HG02588 (cell line): Measurements from ENCODE around the gene RTF2.
"Not testable (repeated sequence)": the region's sequence is repeated elsewhere in the genome, so short reads cannot be mapped to it uniquely, and the experiment has no call there.

Experiments used
- ATAC-seq: cut with Tn5 transposase; IDR thresholded peaks from one replicate; pipeline ENCODE4 v1.9.1; 2021; ENCODE audit warnings: mild to moderate bottlenecking, moderate library complexity; ENCODE audit not compliant: unreplicated experiment

The RTF2 gene

DNA sequence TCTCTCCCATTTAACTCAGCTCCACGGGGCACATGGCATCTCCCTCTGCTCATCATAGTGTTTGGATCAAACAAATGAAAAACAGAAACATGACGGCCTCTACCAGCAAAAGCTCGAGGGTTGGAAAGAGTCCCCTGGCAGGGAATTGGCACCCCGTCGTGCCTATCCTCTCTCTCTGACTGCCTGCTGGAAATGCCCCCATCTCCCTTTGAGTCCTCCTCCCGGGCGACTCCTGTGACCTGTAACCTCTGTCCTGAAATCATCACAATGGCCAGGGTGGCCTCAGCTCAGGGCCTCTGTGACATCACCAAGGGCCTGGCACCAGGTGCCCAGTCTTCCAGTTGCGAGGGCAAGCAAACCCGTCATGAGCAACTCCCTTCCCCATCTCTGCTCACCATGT lies 64.5 kb downstream of the RTF2 start, which contains the start of gene FAM209B:
Gene FAM209B (plus strand): TSS at position 301 of the 400 bp plus-strand sequence. CDS start 96 bp downstream, at position 397.
- ATAC-seq = not testable (repeated sequence)

DNA sequence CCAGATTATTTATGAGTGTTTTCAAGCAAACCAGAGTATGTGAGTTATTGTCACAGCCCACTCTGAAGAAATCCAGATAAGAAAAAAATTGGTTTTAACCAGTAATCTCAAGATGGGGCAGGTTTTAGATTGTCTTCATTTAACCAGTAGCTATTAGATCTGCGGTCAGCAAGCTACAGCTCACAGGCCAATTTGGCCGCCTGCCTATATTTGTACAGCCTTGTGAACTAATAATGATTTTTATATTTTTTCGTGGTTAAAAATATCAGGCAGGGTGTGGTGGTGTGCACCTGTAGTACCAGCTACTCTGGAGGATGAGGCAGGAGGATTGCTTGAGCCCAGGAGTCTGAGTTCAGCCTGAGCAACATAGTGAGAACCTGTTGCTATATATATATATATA lies 69.6 kb downstream of the RTF2 start:
- no peak for ATAC-seq

DNA sequence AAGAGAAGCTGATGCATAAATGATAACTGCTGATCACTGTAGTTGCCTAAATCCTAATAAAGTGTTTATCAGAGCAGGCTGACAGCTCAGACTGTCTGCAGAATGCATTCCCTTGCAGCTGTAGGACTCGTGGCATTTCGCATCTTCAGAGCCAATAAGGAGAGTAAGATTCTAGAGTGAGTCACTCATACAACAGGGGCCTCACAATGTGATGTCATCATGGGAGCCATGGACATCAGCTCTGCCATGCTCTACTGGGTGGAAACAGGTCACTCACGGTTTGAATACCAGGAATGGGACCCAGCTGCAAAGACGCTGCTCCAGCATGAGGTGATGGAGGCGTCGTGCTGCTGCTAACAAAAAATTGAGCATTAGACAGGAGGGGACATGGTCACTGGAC lies 72.0 kb downstream of the RTF2 start:
- ATAC-seq = no peak

DNA sequence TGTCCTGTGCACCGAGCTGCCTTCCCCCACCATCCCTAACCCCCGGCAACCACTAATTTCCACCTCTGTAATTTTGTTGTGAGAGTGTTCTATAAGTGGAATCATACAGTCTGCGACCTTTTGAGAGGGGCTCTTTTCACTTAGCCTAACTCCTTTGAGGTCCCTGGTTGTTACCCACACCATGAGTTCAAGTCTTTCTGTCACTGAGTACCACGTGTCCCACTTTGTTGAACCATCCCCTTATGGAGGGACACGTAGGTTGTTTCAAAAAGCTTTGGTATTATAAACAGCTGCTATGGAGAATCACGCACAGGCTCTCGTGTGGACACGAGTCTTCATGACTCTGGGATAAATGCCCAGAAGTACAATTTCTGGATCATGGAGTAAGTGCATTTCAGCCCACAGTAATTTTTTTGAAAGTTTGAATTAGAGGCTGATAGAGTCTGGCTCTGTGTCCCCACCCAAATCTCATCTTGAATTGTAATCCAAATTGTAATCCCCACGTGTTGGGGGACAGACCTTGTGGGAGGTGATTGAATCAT lies 74.1 kb downstream of the RTF2 start:
- no peak for ATAC-seq

DNA sequence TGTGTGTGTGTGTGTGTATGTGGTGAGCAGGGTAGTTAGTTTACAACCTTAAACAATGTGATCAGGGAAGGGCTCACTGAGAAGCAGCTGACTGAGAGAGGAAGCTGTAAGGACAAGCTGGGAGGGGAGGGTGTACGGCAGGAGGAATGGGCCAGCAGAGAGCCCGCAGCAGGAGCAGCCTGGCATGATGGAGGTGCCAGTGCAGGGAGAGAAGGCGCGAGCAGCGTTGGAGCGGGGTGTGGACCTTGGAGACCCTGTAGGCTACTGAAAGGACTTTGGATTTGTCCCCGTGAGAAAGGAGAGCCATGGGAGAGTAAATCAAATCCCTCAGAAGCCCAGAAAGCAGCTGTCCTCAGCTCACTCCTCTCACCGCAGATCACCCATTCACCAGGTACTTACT lies 83.1 kb downstream of the RTF2 start:
- ATAC-seq = no peak

DNA sequence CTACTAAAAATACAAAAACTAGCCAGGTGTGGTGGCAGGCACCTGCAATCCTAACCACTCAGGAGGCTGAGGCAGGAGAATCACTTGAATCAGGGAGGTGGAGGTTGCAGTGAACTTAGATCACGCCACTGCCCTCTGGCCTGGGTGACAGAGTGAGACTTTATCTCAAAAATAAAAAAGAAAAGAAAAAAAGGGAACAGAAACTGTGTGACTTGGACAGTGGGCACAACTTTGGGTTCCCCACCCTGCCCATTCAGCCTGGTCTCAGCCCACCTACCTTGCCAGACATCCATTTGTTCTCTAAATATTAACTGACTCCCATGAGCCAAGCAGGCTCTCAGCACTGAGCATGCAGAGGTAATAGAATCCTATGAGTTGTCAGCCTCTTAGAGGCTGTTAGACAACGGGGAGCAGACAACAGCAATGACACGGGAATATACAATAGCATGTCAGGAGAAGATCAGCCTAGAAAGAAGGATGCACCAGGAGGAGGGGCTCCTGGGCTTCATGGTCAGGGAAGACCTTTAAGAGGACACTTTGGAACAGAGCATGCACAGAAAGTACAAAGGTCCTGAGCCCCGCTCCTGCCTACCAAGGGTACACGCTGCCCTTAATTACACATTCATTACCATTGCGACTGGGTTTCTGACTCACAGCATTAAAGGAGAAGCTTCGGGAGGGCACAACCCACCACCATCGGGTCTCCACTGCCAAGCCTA lies 84.6 kb downstream of the RTF2 start:
- ATAC-seq = no peak

DNA sequence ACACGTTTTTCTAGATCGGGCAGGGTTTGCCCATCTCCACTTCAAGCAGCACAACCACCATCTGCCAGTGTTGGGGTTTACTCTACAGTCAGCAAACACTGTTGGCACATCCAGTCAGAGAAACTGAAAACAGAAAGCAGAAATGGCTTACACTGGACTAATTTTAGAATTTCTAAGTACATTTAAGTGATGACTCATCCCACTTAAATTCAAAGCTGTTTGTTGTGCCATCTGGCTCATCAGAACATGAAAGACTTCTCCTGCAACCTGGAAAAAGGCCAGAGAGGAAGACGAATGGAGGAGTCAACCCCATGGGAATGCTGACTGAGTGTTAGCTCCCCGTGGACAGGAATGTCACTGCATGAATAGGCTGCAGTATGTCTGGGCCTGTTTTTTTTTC lies 86.4 kb downstream of the RTF2 start:
- ATAC-seq = peak; percentile 83

DNA sequence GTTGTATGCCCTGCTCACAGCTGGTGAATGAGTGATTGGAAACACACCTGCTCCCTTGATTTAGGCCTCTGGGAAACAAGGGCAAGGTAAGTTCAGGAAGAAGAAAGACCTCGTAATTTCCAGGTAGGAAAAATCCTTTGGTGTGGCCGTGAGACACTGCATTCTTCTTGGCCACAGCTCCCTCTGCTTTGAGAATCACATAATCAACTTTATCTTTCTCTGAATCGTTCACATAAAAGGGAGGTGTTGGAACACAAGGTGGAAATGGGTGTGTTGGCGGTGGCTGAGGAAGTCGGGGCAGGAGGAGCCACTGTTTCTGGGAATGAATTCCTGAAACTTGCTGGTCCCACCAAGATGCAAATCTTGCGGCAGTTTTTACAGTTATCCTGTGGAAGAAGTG lies 90.5 kb downstream of the RTF2 start:
- ATAC-seq = no peak

DNA sequence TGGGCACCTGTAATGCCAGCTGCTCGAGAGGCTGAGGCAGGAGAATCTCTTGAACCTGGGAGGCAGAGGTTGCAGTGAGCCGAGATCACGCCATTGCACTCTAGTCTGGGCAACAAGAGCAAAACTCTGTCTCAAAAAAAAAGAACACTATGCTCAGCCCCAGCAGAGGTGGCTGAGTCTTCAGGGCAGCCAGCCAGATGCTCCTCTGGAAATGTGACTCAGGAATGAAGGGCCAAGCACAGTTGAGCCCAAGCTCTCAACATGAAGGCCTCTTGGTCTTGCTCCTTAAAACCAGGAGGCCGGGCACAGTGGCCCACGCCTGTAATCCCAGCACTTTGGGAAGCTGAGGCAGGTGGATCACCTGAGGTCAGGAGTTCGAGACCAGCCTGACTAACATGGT lies 96.1 kb downstream of the RTF2 start:
- ATAC-seq = not testable (repeated sequence)

DNA sequence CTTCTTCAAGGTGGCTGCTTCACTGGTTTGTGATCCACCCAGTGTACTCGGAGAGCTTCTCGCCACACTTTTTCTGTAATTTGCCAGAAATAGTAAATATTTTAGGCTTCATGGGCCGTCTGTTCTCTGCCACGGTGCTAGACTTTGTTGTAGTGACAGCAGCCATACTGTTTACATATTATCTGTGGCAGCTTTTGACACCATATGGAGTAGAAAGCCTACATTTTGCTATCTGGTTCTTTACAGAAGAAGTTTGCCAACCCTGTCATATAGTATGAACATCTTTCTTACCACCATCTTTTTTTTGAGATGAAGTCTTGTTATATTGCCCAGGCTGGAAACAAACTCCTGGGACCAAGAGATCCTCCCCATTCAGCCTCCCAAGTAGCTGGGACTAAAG lies 97.1 kb downstream of the RTF2 start:
- no peak for ATAC-seq

DNA sequence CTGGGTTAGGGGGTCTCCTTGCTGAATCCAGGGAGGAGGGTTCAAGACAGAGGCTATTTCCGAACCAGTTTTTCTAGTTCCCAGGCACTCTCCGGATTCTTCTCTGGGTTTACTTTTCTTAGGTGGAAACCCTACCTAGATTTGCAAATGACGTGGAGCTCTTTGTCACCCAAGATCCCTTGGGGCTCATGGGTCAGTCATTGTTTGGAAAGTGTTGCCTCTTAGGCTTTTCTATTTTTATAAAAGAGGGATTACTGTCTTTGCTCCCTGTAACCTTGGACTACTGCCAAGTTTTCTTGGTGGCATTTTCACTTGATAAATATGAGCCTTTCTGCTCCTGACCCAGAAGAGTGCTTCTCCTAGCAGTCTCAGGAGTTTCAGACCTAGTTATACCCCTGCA lies 98.2 kb downstream of the RTF2 start:
- ATAC-seq = no peak
